GM12878 (cell line): ENCODE results near the gene DTX4. TPM values are rescaled to one million over a fixed set of nuclear protein-coding genes. Genes with fewer than 3 reads are reported as not detected.

ENCODE experiments used
- ATAC-seq: fragments of 200-7000 bp; cut with Tn5 transposase; 3 replicates; pipeline ENCODE4 v1.9.1; 2020; ENCODE audit warnings: mild to moderate bottlenecking, moderate library complexity
- BruUV-seq: library from RNA; stranded (reverse); fragments of 400-500 nt; replicated peaks from 2 replicates; lab custom pipeline; 2021; lab: Mats Ljungman, UMichigan
- CTCF ChIA-PET: fragments of 300-600 bp; sonication (Branson Sonifier 250); formaldehyde crosslinking; extraction: SDS; loops from one replicate; lab custom pipeline; 2021; ENCODE audit warnings: inconsistent platforms; lab: Yijun Ruan, JAX
- POLR2A ChIA-PET: fragments of 350-600 bp; formaldehyde crosslinking; extraction: SDS; loops from one replicate; lab custom pipeline; 2021; ENCODE audit warnings: inconsistent platforms; lab: Charles Lee
- RAD21 ChIA-PET: fragments of 300-600 bp; sonication (Branson Sonifier 250); formaldehyde crosslinking; loops from one replicate; lab custom pipeline; 2023; ENCODE audit warnings: antibody characterized with exemption; ENCODE audit not compliant: unreplicated experiment; lab: Charles Lee
- SMC1A ChIA-PET: fragments of 300-600 bp; sonication (Branson Sonifier 250); formaldehyde crosslinking; loops from one replicate; lab custom pipeline; 2023; ENCODE audit not compliant: unreplicated experiment, uncharacterized antibody; lab: Charles Lee
- DNase-seq: peaks from one replicate; pipeline ENCODE4 v3.0.0-alpha.2; 2011; ENCODE audit warnings: low read depth, low spot score
- FAIRE-seq: peaks from 3 replicates; lab custom pipeline; 2011; peaks lifted over from hg19 to GRCh38; lab: Jason Lieb, UNC
- H2AFZ ChIP-seq: 2 replicates; pipeline ENCODE4 v1.6.0; 2011; ENCODE audit warnings: low read depth, low read length, control low read depth; ENCODE audit not compliant: control insufficient read depth
- H3K27ac ChIP-seq: 2 replicates; pipeline ENCODE4 v1.5.1; 2011; ENCODE audit warnings: control low read depth; ENCODE audit not compliant: control insufficient read depth, insufficient read depth
- H3K27me3 ChIP-seq, 2 experiments: replicated peaks in 1 of 2; 2 replicates each; pipeline versions ENCODE4 v1.6.0 to v1.6.1; 2011; ENCODE audit warnings: low read length in 1 of 2; ENCODE audit not compliant: control insufficient read depth in 2 of 2, insufficient read depth in 2 of 2
- H3K36me3 ChIP-seq, 2 experiments: 2 replicates each; pipeline ENCODE4 v1.5.1; 2011; ENCODE audit warnings: low read length in 1 of 2; ENCODE audit not compliant: control insufficient read depth in 2 of 2, insufficient read depth in 2 of 2
- H3K4me1 ChIP-seq: 2 replicates; pipeline ENCODE4 v1.6.1; 2011; ENCODE audit warnings: mild to moderate bottlenecking, low read length, moderate library complexity, mixed read lengths; ENCODE audit not compliant: control insufficient read depth, insufficient read depth
- H3K4me2 ChIP-seq: 2 replicates; pipeline ENCODE4 v1.6.0; 2011; ENCODE audit warnings: control low read depth; ENCODE audit not compliant: control insufficient read depth, insufficient read depth
- H3K4me3 ChIP-seq: fragments of 200-600 bp; sonication (generic); 2 replicates; pipeline ENCODE4 v1.5.1; 2016
- H3K79me2 ChIP-seq: 2 replicates; pipeline ENCODE4 v1.6.0; 2011; ENCODE audit warnings: low read length; ENCODE audit not compliant: control insufficient read depth, insufficient read depth
- H3K9ac ChIP-seq: 2 replicates; pipeline ENCODE4 v1.8.0; 2011; ENCODE audit warnings: low read length, control low read depth, mixed read lengths; ENCODE audit not compliant: control insufficient read depth, insufficient read depth
- H3K9me3 ChIP-seq: replicated peaks from 3 replicates; pipeline ENCODE4 v1.5.1; 2011; ENCODE audit warnings: mild to moderate bottlenecking, low read length; ENCODE audit not compliant: control insufficient read depth, insufficient read depth
- H4K20me1 ChIP-seq: 2 replicates; pipeline ENCODE4 v1.6.0; 2011; ENCODE audit not compliant: control insufficient read depth, insufficient read depth
- ATF7 ChIP-seq: fragments of 450-650 bp; IDR thresholded peaks from 2 replicates; pipeline ENCODE4 v1.6.1; 2016; ENCODE audit warnings: low read depth, mild to moderate bottlenecking
- CHD2 ChIP-seq: IDR thresholded peaks from 2 replicates; pipeline ENCODE4 v1.6.1; 2011; ENCODE audit warnings: low read depth, low read length, improper control_type of control experiment, borderline replicate concordance
- FOXM1 ChIP-seq: IDR thresholded peaks from 2 replicates; pipeline ENCODE4 v1.6.1; 2012; ENCODE audit warnings: low read depth, mild to moderate bottlenecking, inconsistent platforms, low read length, moderate library complexity
- GABPA ChIP-seq: IDR thresholded peaks from 2 replicates; pipeline ENCODE4 v1.6.1; 2014; ENCODE audit warnings: antibody characterized with exemption, low read depth, mild to moderate bottlenecking, inconsistent platforms
- MEF2A ChIP-seq: IDR thresholded peaks from 2 replicates; pipeline ENCODE4 v1.6.1; 2011; ENCODE audit warnings: low read depth, mild to moderate bottlenecking, low read length, moderate library complexity; ENCODE audit not compliant: insufficient read depth
- MTA2 ChIP-seq: fragments of 450-650 bp; IDR thresholded peaks from 2 replicates; pipeline ENCODE4 v1.6.1; 2016; ENCODE audit warnings: low read depth, mild to moderate bottlenecking, moderate library complexity
- NFIC ChIP-seq: IDR thresholded peaks from 2 replicates; pipeline ENCODE4 v1.6.1; 2012; ENCODE audit warnings: low read depth, mild to moderate bottlenecking, inconsistent platforms, low read length, moderate library complexity
- PAX5 ChIP-seq: IDR thresholded peaks from 2 replicates; pipeline ENCODE4 v1.6.1; 2011; ENCODE audit warnings: low read depth, low read length, borderline replicate concordance
- POLR2A ChIP-seq: IDR thresholded peaks from 2 replicates; pipeline ENCODE4 v1.6.1; 2011; ENCODE audit warnings: low read depth, mild to moderate bottlenecking, low read length
- RCOR1 ChIP-seq: conservative IDR thresholded peaks from 2 replicates; pipeline ENCODE4 v1.6.1; 2012; ENCODE audit warnings: low read depth, low read length, improper control_type of control experiment
- SMAD1 ChIP-seq: fragments of 450-650 bp; IDR thresholded peaks from 2 replicates; pipeline ENCODE4 v1.6.1; 2018; ENCODE audit warnings: mild to moderate bottlenecking, low read depth; ENCODE audit not compliant: partially characterized antibody
- SMARCA5 ChIP-seq: fragments of 450-650 bp; IDR thresholded peaks from 2 replicates; pipeline ENCODE4 v1.6.1; 2017; ENCODE audit warnings: mild to moderate bottlenecking
- SMC3 ChIP-seq: IDR thresholded peaks from 2 replicates; pipeline ENCODE4 v1.6.1; 2011; ENCODE audit warnings: low read length, improper control_type of control experiment, borderline replicate concordance
- SREBF1 ChIP-seq: IDR thresholded peaks from 2 replicates; pipeline ENCODE4 v1.6.1; 2012; ENCODE audit warnings: mild to moderate bottlenecking, low read length
- SRF ChIP-seq, 2 experiments: IDR thresholded peaks; 2 replicates each; pipeline ENCODE4 v1.6.1; 2011; ENCODE audit warnings: low read depth in 2 of 2, low read length in 2 of 2, mild to moderate bottlenecking in 1 of 2, moderate library complexity in 1 of 2
- TCF12 ChIP-seq: IDR thresholded peaks from 2 replicates; pipeline ENCODE4 v1.6.1; 2011; ENCODE audit warnings: low read depth, mild to moderate bottlenecking, low read length
- ZBED1 ChIP-seq: IDR thresholded peaks from 2 replicates; pipeline ENCODE4 v1.6.1; 2016; ENCODE audit warnings: borderline replicate concordance
- ZNF217 ChIP-seq: fragments of 450-650 bp; IDR thresholded peaks from 2 replicates; pipeline ENCODE4 v1.6.1; 2017; ENCODE audit warnings: antibody characterized with exemption, mild to moderate bottlenecking
- ZNF274 ChIP-seq: IDR thresholded peaks from one replicate; pipeline ENCODE4 v1.8.0; 2011; ENCODE audit not compliant: insufficient read length, insufficient read depth
- WGBS: methylation state at CpG from one replicate; pipeline ENCODE4 v1.1.6; 2016; ENCODE audit warnings: low lambda C conversion rate; ENCODE audit not compliant: insufficient replicate concordance, insufficient coverage; ENCODE audit errors: missing lambda C conversion rate; 5-methylcytosine and 5-hydroxymethylcytosine counted together
- in situ Hi-C: fragments of 300-500 bp; cut with MboI; formaldehyde crosslinking; loops from 9 replicates; pipeline ENCODE4 v1.14.3; 2018; ENCODE audit warnings: mixed read lengths
- intact Hi-C: fragments of 100-400 bp; cut with micrococcal nuclease; formaldehyde crosslinking; loops from one replicate; pipeline ENCODE4 v1.14.2; 2022; ENCODE audit not compliant: unreplicated experiment
- polyA plus RNA-seq, 11 experiments: library from polyadenylated mRNA; depleted of rRNA in 4 of 11; unstranded in 6 of 11; stranded (reverse) in 5 of 11; fragments of >200 nt; fragmentation: Nextera tagmentation in 4 of 11; fragmentation: Illumina TruSeq in 1 of 11; extraction: Ambion mirVana in 4 of 11; extraction: Trizol in 1 of 11; gene quantifications; 1 replicate in 1 of 11; 2 replicates in 10 of 11; pipeline versions ENCODE4 v1.2.1 to v1.2.3, GENCODE V29; 2011 to 2016; ENCODE audit warnings: inconsistent platforms in 2 of 11, missing spikeins in 2 of 11, low read depth in 1 of 11
- total RNA-seq, 4 experiments: library from RNA; depleted of rRNA in 3 of 4; stranded (reverse); fragments of >200 nt in 3 of 4; fragmentation: Illumina TruSeq in 1 of 4; extraction: Trizol in 1 of 4; gene quantifications; 2 replicates each; pipeline versions ENCODE4 v1.2.1 to v1.2.3, GENCODE V29; 2013 to 2021
- TF ChIP-seq, protein P1 (sequence below): fragments of 450-650 bp; IDR thresholded peaks from 2 replicates; pipeline ENCODE4 v1.6.1; 2017; ENCODE audit warnings: low read depth, mild to moderate bottlenecking, moderate library complexity
- TF ChIP-seq, protein P2 (sequence below): fragments of 450-650 bp; IDR thresholded peaks from 2 replicates; pipeline ENCODE4 v1.6.1; 2017; ENCODE audit warnings: mild to moderate bottlenecking, low read depth, inconsistent platforms; ENCODE audit not compliant: poor library complexity, severe bottlenecking

Gene DTX4
- total and polyA plus RNA-seq, 10 of the 15 experiments (the other 5 are each of a cell fraction or from before 2014, with no cell fraction given), result 3.8 to 25.8 (median 10.5) TPM

DNA sequence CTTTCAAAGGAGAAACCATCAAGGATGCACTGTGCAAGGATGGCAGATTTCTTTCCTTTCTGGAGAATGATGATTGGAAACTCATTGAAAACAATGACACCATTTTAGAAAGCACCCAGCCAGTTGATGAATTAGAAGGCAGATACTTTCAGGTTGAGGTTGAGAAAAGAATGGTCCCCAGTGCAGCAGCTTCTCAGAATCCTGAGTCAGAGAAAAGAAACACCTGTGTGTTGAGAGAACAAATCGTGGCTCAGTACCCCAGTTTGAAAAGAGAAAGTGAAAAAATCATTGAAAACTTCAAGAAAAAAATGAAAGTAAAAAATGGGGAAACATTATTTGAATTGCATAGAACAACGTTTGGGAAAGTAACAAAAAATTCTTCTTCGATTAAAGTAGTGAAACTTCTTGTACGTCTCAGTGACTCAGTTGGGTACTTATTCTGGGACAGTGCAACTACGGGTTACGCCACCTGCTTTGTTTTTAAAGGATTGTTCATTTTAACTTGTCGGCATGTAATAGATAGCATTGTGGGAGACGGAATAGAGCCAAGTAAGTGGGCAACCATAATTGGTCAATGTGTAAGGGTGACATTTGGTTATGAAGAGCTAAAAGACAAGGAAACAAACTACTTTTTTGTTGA lies 19.5 kb upstream of the DTX4 start:
- peak overlapping the region; percentile 48; the same call in 1 of the 2 replicates for H3K9ac ChIP-seq
- ATAC-seq, result peak; percentile 91
- RAD21 ChIA-PET, result interaction anchor here (1.1 to 2.1 kb wide), 6 partner anchors 8 to 34 kb away, joined by 3 to 11 read pairs (median 3); partner anchors contain the start of gene FAM111A
- CTCF ChIA-PET, result interaction anchor here (0.9 to 2.9 kb wide), 11 partner anchors 8 to 94 kb away, joined by 3 to 17 read pairs (median 7); partner anchors contain the start of genes DTX4, FAM111A and FAM111B
- H3K27ac ChIP-seq, result peak overlapping the region; percentile 83
- BruUV-seq, result no TSS peak
- in situ Hi-C loops, result loop anchor here (10.0 kb wide), 1 partner anchor 498 kb away; no protein-coding TSS in a partner anchor
- FAIRE-seq, result peak; percentile 77
- peak overlapping the region; percentile 84 for H3K4me2 ChIP-seq
- POLR2A ChIA-PET, result interaction anchor here (0.5 to 1.4 kb wide), 3 partner anchors 8 to 52 kb away, joined by 3 to 5 read pairs (median 3); no protein-coding TSS in a partner anchor
- no peaks in the 10 kb centered on the region for H4K20me1 ChIP-seq
- no peaks in the 10 kb centered on the region for H3K36me3 ChIP-seq
- DNase-seq, result no peak
- intact Hi-C loops, result loop anchor here (1.0 kb wide), 1 partner anchor 8 kb away; no protein-coding TSS in a partner anchor
- H3K4me1 ChIP-seq, result peaks cover 28% of the 10 kb centered on the region
- WGBS, result 13% methylated on average over 8 of the region's 8 CpGs
- H3K79me2 ChIP-seq, result peaks cover 27% of the 10 kb centered on the region
- H3K27me3 ChIP-seq, result no peaks in the 10 kb centered on the region
- peak overlapping the region; percentile 44; the same call in 1 of the 2 replicates for H3K4me3 ChIP-seq
- H2AFZ ChIP-seq, result peak overlapping the region; percentile 6
- SMC1A ChIA-PET, result interaction anchor here (1.0 to 2.8 kb wide), 10 partner anchors 10 to 70 kb away, joined by 3 to 17 read pairs (median 4); partner anchors contain the start of genes DTX4 and FAM111A
- no peaks in the 10 kb centered on the region for H3K9me3 ChIP-seq
- TF ChIP-seq ZNF274 (no peak), FOXM1 (no peak), ZNF217 (0 out of 2 replicates have a peak, but pooled peaks have one; percentile 31), ZBED1 (0 out of 2 replicates have a peak, but pooled peaks have one; percentile 8), SMAD1 (peak; percentile 46), TCF12 (0 out of 2 replicates have a peak, but pooled peaks have one; percentile 51), SRF (IDR thresholded peaks at IDR 0.05; ENCODE audit: low read depth in 2 of 2, low read length in 2 of 2) (no peak), POLR2A (0 out of 2 replicates have a peak, but pooled peaks have one; percentile 6), SMC3 (no peak), CHD2 (no peak), MEF2A (0 out of 2 replicates have a peak, but pooled peaks have one; percentile 15), ATF7 (peak; percentile 18; the same call in 1 of the 2 replicates), MTA2 (peak; percentile 41; the same call in 1 of the 2 replicates), GABPA (0 out of 2 replicates have a peak, but pooled peaks have one; percentile 6), PAX5 (peak; percentile 89), SMARCA5 (0 out of 2 replicates have a peak, but pooled peaks have one; percentile 31), SREBF1 (no peak), RCOR1 (0 out of 2 replicates have a peak, but pooled peaks have one; percentile 40), NFIC (peak; percentile 12)
- TF ChIP-seq, protein P1, sequence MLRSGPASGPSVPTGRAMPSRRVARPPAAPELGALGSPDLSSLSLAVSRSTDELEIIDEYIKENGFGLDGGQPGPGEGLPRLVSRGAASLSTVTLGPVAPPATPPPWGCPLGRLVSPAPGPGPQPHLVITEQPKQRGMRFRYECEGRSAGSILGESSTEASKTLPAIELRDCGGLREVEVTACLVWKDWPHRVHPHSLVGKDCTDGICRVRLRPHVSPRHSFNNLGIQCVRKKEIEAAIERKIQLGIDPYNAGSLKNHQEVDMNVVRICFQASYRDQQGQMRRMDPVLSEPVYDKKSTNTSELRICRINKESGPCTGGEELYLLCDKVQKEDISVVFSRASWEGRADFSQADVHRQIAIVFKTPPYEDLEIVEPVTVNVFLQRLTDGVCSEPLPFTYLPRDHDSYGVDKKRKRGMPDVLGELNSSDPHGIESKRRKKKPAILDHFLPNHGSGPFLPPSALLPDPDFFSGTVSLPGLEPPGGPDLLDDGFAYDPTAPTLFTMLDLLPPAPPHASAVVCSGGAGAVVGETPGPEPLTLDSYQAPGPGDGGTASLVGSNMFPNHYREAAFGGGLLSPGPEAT, result no peak; the same call in 1 of the 2 replicates
- TF ChIP-seq, protein P2, sequence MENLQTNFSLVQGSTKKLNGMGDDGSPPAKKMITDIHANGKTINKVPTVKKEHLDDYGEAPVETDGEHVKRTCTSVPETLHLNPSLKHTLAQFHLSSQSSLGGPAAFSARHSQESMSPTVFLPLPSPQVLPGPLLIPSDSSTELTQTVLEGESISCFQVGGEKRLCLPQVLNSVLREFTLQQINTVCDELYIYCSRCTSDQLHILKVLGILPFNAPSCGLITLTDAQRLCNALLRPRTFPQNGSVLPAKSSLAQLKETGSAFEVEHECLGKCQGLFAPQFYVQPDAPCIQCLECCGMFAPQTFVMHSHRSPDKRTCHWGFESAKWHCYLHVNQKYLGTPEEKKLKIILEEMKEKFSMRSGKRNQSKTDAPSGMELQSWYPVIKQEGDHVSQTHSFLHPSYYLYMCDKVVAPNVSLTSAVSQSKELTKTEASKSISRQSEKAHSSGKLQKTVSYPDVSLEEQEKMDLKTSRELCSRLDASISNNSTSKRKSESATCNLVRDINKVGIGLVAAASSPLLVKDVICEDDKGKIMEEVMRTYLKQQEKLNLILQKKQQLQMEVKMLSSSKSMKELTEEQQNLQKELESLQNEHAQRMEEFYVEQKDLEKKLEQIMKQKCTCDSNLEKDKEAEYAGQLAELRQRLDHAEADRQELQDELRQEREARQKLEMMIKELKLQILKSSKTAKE, result peak; percentile 54
